Keratinocyte (primary cell): ENCODE data around the gene TENM4.

Experiments used
- EZH2 ChIP-seq: IDR thresholded peaks from one replicate; pipeline ENCODE4 v1.6.1; 2012; ENCODE audit warnings: inconsistent platforms, mild to moderate bottlenecking, low read length, moderate library complexity
- TF ChIP-seq, protein P1 (sequence below), 3 experiments: IDR thresholded peaks in 1 of 3; conservative IDR thresholded peaks in 1 of 3; optimal IDR thresholded peaks in 1 of 3; 2 replicates in 2 of 3; 3 replicates in 1 of 3; pipeline versions ENCODE3 to v1.5.1; 2011; ENCODE audit warnings: low read length in 3 of 3, mild to moderate bottlenecking in 3 of 3, moderate library complexity in 2 of 3, control low read depth in 1 of 3, inconsistent platforms in 1 of 3; ENCODE audit not compliant: insufficient read depth in 2 of 3; ENCODE audit errors: extremely low read depth in 1 of 3

DNA sequence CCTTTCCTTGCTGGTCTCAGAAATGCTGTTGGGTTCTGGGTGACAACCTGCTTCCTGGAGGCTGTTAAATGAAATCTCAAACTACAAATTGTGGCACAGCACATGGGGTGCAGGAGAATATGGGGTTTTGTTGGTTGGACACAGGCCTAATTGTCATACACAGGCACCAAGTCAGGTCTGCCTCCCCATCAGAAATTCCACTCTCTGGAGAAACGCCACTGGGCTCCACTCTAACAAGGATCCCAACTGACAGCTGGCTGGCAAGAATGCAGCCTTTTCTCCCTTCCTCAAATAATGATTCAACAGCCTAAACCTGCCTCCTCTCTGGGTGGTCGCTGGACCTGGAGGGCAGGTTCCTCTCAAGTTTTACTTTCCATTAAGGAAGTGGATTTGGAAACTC, 688.3 kb downstream of the TENM4 start:
- TF ChIP-seq, protein P1, sequence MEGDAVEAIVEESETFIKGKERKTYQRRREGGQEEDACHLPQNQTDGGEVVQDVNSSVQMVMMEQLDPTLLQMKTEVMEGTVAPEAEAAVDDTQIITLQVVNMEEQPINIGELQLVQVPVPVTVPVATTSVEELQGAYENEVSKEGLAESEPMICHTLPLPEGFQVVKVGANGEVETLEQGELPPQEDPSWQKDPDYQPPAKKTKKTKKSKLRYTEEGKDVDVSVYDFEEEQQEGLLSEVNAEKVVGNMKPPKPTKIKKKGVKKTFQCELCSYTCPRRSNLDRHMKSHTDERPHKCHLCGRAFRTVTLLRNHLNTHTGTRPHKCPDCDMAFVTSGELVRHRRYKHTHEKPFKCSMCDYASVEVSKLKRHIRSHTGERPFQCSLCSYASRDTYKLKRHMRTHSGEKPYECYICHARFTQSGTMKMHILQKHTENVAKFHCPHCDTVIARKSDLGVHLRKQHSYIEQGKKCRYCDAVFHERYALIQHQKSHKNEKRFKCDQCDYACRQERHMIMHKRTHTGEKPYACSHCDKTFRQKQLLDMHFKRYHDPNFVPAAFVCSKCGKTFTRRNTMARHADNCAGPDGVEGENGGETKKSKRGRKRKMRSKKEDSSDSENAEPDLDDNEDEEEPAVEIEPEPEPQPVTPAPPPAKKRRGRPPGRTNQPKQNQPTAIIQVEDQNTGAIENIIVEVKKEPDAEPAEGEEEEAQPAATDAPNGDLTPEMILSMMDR (optimal IDR thresholded peaks at IDR 0.05 in 1 of 3, IDR thresholded peaks at IDR 0.05 in 1 of 3, conservative IDR thresholded peaks at IDR 0.05 in 1 of 3; ENCODE audit: extremely low read depth in 1 of 3, insufficient read depth in 2 of 3, low read length in 3 of 3), result no peak
- TF ChIP-seq EZH2, result no peak
